Lower lobe of right lung (tissue), 2 donors: ENCODE measurements around the gene PLXNB1. TPM values are rescaled to one million over a fixed set of nuclear protein-coding genes. Genes with fewer than 3 reads are reported as not detected.
A peak's percentile ranks its signal among the peaks of the same experiment; 100 is the strongest.

Experiments
- ATAC-seq, 2 donors: fragments of 200-7000 bp; cut with Tn5 transposase; one replicate each; pipeline ENCODE4 v1.9.1; 2020 to 2022; ENCODE audit warnings: mild to moderate bottlenecking in 2 of 2, moderate library complexity in 2 of 2
- DNase-seq: peaks from one replicate; pipeline ENCODE4 v3.0.0-alpha.2; 2020
- H3K27ac ChIP-seq: fragments of 200-600 bp; one replicate; pipeline ENCODE4 v1.8.0; 2022
- H3K27me3 ChIP-seq: fragments of 200-600 bp; one replicate; pipeline ENCODE4 v1.8.0; 2022; ENCODE audit warnings: low read depth
- H3K36me3 ChIP-seq: fragments of 200-600 bp; one replicate; pipeline ENCODE4 v1.8.0; 2022; ENCODE audit warnings: mild to moderate bottlenecking
- H3K4me1 ChIP-seq: fragments of 200-600 bp; one replicate; pipeline ENCODE4 v1.8.0; 2022
- H3K4me3 ChIP-seq: fragments of 200-600 bp; one replicate; pipeline ENCODE4 v1.8.0; 2022; ENCODE audit warnings: mild to moderate bottlenecking
- H3K9me3 ChIP-seq: fragments of 200-600 bp; one replicate; pipeline ENCODE4 v1.8.0; 2022
- intact Hi-C: fragments of 100-400 bp; cut with DNase I; formaldehyde crosslinking; loops from one replicate; pipeline ENCODE4 v1.11.0; 2022
- total RNA-seq: library from RNA; stranded (reverse); fragmentation: NEBNext Ultra II Directional; extraction: Animal tissue kit (Norgen Biotek cat#: 25700); gene quantifications from one replicate; pipeline ENCODE4 v1.2.1, GENCODE V29; 2021
- TF ChIP-seq, protein P1 (sequence below): fragments of 200-600 bp; IDR thresholded peaks from one replicate; pipeline ENCODE4 v1.8.0; 2022; ENCODE audit warnings: antibody characterized with exemption, mild to moderate bottlenecking
- donor health status: DM: no; HTN: yes; CAD: no; lungs with severe emphysema.

PLXNB1 gene
- total RNA-seq, 1 donor from 2014 or later = 94.3 TPM

GRCh38 chr3:48459773-48460516 is 30.1 kb upstream of the PLXNB1 start:
- DNase-seq = no peak
- no peaks in the 10 kb centered on the region for H3K9me3 ChIP-seq
- H3K4me1 ChIP-seq = peaks cover 5% of the 10 kb centered on the region
- intact Hi-C loops = loop anchor here (10.0 kb wide), 1 partner anchor 95 kb away; the partner anchor contains the start of gene PFKFB4
- TF ChIP-seq, protein P1, sequence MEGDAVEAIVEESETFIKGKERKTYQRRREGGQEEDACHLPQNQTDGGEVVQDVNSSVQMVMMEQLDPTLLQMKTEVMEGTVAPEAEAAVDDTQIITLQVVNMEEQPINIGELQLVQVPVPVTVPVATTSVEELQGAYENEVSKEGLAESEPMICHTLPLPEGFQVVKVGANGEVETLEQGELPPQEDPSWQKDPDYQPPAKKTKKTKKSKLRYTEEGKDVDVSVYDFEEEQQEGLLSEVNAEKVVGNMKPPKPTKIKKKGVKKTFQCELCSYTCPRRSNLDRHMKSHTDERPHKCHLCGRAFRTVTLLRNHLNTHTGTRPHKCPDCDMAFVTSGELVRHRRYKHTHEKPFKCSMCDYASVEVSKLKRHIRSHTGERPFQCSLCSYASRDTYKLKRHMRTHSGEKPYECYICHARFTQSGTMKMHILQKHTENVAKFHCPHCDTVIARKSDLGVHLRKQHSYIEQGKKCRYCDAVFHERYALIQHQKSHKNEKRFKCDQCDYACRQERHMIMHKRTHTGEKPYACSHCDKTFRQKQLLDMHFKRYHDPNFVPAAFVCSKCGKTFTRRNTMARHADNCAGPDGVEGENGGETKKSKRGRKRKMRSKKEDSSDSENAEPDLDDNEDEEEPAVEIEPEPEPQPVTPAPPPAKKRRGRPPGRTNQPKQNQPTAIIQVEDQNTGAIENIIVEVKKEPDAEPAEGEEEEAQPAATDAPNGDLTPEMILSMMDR = no peak
- H3K36me3 ChIP-seq = peaks cover 63% of the 10 kb centered on the region
- ATAC-seq = peak; percentile 65
- H3K27ac ChIP-seq = no peak overlapping the region
- no peaks in the 10 kb centered on the region for H3K27me3 ChIP-seq
- H3K4me3 ChIP-seq = no peak overlapping the region

- Histone ChIP-seq H3K9me3 (no peaks in the 10 kb centered on the region), H3K4me1 (no peaks in the 10 kb centered on the region), H3K27me3 (no peaks in the 10 kb centered on the region), H3K27ac (no peak overlapping the region), H3K4me3 (no peak overlapping the region), H3K36me3 (peaks cover 69% of the 10 kb centered on the region)
- no peak for ATAC-seq
- intact Hi-C loops = no loop called here
- TF ChIP-seq, protein P1 = no peak
- DNase-seq = no peak
Observed at GRCh38 chr3:48459331-48459730, 29.4 kb upstream of the PLXNB1 start.

GRCh38 chr3:48456456-48456855 is 26.6 kb upstream of the PLXNB1 start:
- intact Hi-C loops = no loop called here
- Histone ChIP-seq H3K4me3 (no peak overlapping the region), H3K36me3 (peaks cover 96% of the 10 kb centered on the region), H3K9me3 (no peaks in the 10 kb centered on the region), H3K4me1 (no peaks in the 10 kb centered on the region), H3K27ac (no peak overlapping the region), H3K27me3 (no peaks in the 10 kb centered on the region)
- ATAC-seq = no peak
- TF ChIP-seq, protein P1 = no peak
- no peak for DNase-seq

- TF ChIP-seq, protein P1 = no peak
- Histone ChIP-seq H3K4me1 (peaks cover 9% of the 10 kb centered on the region), H3K9me3 (no peaks in the 10 kb centered on the region), H3K27me3 (no peaks in the 10 kb centered on the region), H3K4me3 (no peak overlapping the region), H3K36me3 (peaks cover 60% of the 10 kb centered on the region), H3K27ac (no peak overlapping the region)
- intact Hi-C loops = no loop called here
- DNase-seq (no peak), ATAC-seq (no peak)
Observed at GRCh38 chr3:48451270-48451669, 21.4 kb upstream of the PLXNB1 start.

DNA sequence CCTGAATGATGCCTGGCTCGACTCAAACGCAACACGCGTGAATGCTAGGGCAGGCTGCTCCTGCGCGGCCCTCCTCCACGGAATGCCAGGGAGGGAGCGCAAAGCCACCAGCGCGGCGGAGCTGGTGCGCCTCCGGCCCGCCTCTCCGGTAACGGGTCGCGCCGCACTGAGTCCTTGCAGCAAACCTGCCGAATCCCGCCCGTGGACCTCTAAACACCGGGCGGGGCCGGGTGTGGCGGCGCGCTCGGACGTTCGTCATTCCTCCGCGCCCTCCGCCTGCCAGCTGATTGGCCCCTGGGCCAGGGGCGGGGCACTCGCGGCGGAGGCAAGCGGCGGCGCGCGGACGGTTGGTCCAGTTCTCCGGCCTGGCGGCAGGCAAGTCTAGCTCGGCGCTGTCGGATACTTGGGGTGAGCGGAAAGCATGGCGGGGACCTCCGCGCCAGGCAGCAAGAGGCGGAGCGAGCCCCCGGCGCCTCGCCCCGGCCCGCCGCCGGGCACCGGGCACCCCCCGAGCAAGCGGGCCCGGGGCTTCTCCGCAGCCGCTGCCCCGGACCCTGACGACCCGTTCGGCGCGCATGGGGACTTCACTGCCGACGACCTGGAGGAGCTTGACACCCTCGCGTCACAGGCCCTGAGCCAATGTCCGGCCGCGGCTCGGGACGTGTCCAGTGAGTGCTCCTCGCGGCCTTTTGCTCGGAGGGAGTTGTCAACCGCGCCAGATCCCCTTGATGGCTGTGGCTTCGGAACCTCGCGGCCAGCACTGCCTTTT is 16.7 kb upstream of the PLXNB1 start, which contains the start of gene ATRIP:
ATRIP (plus strand) TSS at position 313 of the 769 bp plus-strand sequence; CDS start at position 422, 109 bp downstream.
- Histone ChIP-seq H3K27ac (peak within 1 kb of the TSS; percentile 96), H3K27me3 (no peaks in the 10 kb centered on the region), H3K9me3 (no peaks in the 10 kb centered on the region), H3K4me3 (peak within 1 kb of the TSS; percentile 92), H3K4me1 (peaks cover 22% of the 10 kb centered on the region), H3K36me3 (peaks cover 49% of the 10 kb centered on the region)
- DNase-seq (peak; percentile 93), ATAC-seq (peak; percentile 99 to 100)
- intact Hi-C loops = no loop called here
- TF ChIP-seq, protein P1 = no peak
